ENCODE results near the gene CNPY4.

- TF ChIP-seq CTCF (IDR thresholded peaks at IDR 0.05) (no peak), POLR2A (IDR thresholded peaks at IDR 0.05) (no peak)
These were observed 11.5 kb upstream of the CNPY4 start for GRCh38 chr7:100107890-100108289.
